HepG2 (cell line): ENCODE results near the gene CYSRT1. TPM values are rescaled to one million over a fixed set of nuclear protein-coding genes. Genes with fewer than 3 reads are reported as not detected.

Source experiments
- AKNA ChIP-seq: sonication (generic); formaldehyde crosslinking; IDR thresholded peaks from 2 replicates; pipeline ENCODE4 v1.4.0; 2020; ENCODE audit warnings: missing genetic modification reagents, borderline replicate concordance
- ARNT2 ChIP-seq: sonication (generic); formaldehyde crosslinking; IDR thresholded peaks from 2 replicates; pipeline ENCODE4 v1.8.0; 2022; ENCODE audit warnings: mild to moderate bottlenecking, low read depth, missing genetic modification reagents, moderate library complexity
- ARNTL ChIP-seq: sonication (generic); formaldehyde crosslinking; IDR thresholded peaks from 2 replicates; pipeline ENCODE4 v1.4.0; 2020; ENCODE audit warnings: mild to moderate bottlenecking, missing genetic modification reagents
- MED13 ChIP-seq: sonication (generic); formaldehyde crosslinking; IDR thresholded peaks from 2 replicates; pipeline ENCODE4 v1.5.0; 2020; ENCODE audit warnings: missing genetic modification reagents
- MTA1 ChIP-seq: sonication (generic); formaldehyde crosslinking; IDR thresholded peaks from 2 replicates; pipeline ENCODE4 v1.4.0; 2020; ENCODE audit warnings: missing genetic modification reagents, mild to moderate bottlenecking, borderline replicate concordance
- MXD1 ChIP-seq: sonication (generic); formaldehyde crosslinking; IDR thresholded peaks from 2 replicates; pipeline ENCODE4 v1.4.0; 2020; ENCODE audit warnings: mild to moderate bottlenecking, missing genetic modification reagents
- PAX8 ChIP-seq: sonication (generic); formaldehyde crosslinking; IDR thresholded peaks from 2 replicates; pipeline ENCODE4 v1.8.0; 2022; ENCODE audit warnings: mild to moderate bottlenecking, missing genetic modification reagents, borderline replicate concordance
- PAXIP1 ChIP-seq: sonication (generic); formaldehyde crosslinking; conservative IDR thresholded peaks from 2 replicates; pipeline ENCODE4 v1.4.0; 2020; ENCODE audit warnings: mild to moderate bottlenecking, missing genetic modification reagents, moderate library complexity
- ZNF296 ChIP-seq: sonication (generic); formaldehyde crosslinking; conservative IDR thresholded peaks from 2 replicates; pipeline ENCODE4 v1.5.0; 2020; ENCODE audit warnings: mild to moderate bottlenecking, missing genetic modification reagents
- ZNF446 ChIP-seq: sonication (generic); formaldehyde crosslinking; IDR thresholded peaks from 2 replicates; pipeline ENCODE4 v1.5.0; 2020; ENCODE audit warnings: mild to moderate bottlenecking, missing genetic modification reagents
- ZNF530 ChIP-seq: sonication (generic); formaldehyde crosslinking; IDR thresholded peaks from 2 replicates; pipeline ENCODE4 v1.5.0; 2020; ENCODE audit warnings: low read depth, mild to moderate bottlenecking, missing genetic modification reagents
- ZNF570 ChIP-seq: sonication (generic); formaldehyde crosslinking; IDR thresholded peaks from 2 replicates; pipeline ENCODE4 v1.4.0; 2020; ENCODE audit warnings: mild to moderate bottlenecking, missing genetic modification reagents, borderline replicate concordance
- polyA plus RNA-seq, 8 experiments: library from polyadenylated mRNA; depleted of rRNA in 3 of 8; stranded (reverse) in 7 of 8; unstranded in 1 of 8; fragments of >200 nt; fragmentation: Illumina TruSeq in 4 of 8; extraction: Trizol in 4 of 8; gene quantifications; 2 replicates each; pipeline versions ENCODE4 v1.2.1 to v1.2.3, GENCODE V29; 2011 to 2016; ENCODE audit warnings: low read depth in 4 of 8, missing spikeins in 1 of 8, mixed read lengths in 1 of 8; ENCODE audit not compliant: insufficient read depth in 1 of 8
- total RNA-seq, 5 experiments: library from RNA; depleted of rRNA; stranded (reverse); fragments of >200 nt; fragmentation: Illumina TruSeq; extraction: Trizol; gene quantifications; 2 replicates each; pipeline ENCODE4 v1.2.3, GENCODE V29; 2016; ENCODE audit warnings: low read depth in 1 of 5
- TF ChIP-seq, protein P1 (sequence below): IDR thresholded peaks from 2 replicates; pipeline ENCODE4 v1.6.1; 2012; ENCODE audit warnings: low read length, improper control_type of control experiment
- TF ChIP-seq, protein P2 (sequence below): IDR thresholded peaks from 2 replicates; pipeline ENCODE4 v1.6.1; 2016

Gene CYSRT1
- total and polyA plus RNA-seq, 2 of the 13 experiments (the other 11 are each of a cell fraction or from before 2014, with no cell fraction given) = 1.5 to 2.1 TPM

DNA sequence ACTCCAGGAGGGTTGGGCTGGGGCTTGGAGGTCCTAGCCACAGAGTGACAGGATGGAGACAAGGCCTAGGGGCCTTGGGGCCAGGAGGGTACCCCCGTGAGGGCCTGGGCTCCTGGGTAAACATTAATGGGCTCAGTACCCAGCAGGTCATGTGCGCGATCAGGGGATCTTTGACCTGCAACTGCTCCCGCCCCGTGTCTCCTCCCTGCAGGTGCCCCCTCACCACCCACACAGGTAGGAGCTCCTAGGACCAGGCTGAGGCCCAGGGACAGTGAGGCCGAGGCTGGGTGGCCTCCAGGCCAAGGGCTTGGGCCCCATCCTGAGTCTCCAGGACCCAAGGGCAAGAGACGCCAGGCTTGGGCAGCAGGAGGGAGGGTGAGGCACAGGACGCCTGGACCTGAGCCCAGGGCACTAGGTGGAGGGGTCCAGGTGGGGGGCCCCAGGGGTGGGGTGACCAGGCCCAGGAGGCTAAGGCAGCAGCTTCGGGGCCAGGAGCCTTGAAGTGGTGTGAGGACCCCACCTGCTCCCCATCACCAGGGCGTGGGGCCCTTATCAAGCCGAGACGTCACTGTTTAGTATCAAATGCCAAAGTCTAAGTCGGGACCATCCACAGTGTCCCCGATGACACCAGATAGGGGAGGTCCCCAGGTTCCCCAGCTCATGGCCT is 5.9 kb downstream of the CYSRT1 start, which contains the start of gene SLC34A3 (continued):
- TF ChIP-seq AKNA (CRISPR knock-in tag) = no peak
- no peak for TF ChIP-seq ARNTL (CRISPR knock-in tag)
- TF ChIP-seq, protein P1, sequence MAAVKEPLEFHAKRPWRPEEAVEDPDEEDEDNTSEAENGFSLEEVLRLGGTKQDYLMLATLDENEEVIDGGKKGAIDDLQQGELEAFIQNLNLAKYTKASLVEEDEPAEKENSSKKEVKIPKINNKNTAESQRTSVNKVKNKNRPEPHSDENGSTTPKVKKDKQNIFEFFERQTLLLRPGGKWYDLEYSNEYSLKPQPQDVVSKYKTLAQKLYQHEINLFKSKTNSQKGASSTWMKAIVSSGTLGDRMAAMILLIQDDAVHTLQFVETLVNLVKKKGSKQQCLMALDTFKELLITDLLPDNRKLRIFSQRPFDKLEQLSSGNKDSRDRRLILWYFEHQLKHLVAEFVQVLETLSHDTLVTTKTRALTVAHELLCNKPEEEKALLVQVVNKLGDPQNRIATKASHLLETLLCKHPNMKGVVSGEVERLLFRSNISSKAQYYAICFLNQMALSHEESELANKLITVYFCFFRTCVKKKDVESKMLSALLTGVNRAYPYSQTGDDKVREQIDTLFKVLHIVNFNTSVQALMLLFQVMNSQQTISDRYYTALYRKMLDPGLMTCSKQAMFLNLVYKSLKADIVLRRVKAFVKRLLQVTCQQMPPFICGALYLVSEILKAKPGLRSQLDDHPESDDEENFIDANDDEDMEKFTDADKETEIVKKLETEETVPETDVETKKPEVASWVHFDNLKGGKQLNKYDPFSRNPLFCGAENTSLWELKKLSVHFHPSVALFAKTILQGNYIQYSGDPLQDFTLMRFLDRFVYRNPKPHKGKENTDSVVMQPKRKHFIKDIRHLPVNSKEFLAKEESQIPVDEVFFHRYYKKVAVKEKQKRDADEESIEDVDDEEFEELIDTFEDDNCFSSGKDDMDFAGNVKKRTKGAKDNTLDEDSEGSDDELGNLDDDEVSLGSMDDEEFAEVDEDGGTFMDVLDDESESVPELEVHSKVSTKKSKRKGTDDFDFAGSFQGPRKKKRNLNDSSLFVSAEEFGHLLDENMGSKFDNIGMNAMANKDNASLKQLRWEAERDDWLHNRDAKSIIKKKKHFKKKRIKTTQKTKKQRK = no peak
- no peak for TF ChIP-seq ZNF296 (CRISPR knock-in tag)
- TF ChIP-seq MXD1 = no peak
- 0 out of 2 replicates have a peak, but pooled peaks have one; percentile 2 for TF ChIP-seq ARNT2 (CRISPR knock-in tag)
- 0 out of 2 replicates have a peak, but pooled peaks have one; percentile 22 for TF ChIP-seq MTA1 (CRISPR knock-in tag)
- no peak for TF ChIP-seq ZNF446 (CRISPR knock-in tag)
- no peak for TF ChIP-seq ZNF530
- TF ChIP-seq PAXIP1 (CRISPR knock-in tag) = peak; percentile 7; the same call in 1 of the 2 replicates
- TF ChIP-seq, protein P2, sequence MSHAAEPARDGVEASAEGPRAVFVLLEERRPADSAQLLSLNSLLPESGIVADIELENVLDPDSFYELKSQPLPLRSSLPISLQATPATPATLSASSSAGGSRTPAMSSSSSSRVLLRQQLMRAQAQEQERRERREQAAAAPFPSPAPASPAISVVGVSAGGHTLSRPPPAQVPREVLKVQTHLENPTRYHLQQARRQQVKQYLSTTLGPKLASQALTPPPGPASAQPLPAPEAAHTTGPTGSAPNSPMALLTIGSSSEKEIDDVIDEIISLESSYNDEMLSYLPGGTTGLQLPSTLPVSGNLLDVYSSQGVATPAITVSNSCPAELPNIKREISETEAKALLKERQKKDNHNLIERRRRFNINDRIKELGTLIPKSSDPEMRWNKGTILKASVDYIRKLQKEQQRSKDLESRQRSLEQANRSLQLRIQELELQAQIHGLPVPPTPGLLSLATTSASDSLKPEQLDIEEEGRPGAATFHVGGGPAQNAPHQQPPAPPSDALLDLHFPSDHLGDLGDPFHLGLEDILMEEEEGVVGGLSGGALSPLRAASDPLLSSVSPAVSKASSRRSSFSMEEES (CRISPR knock-in tag) = peak; percentile 39; the same call in 1 of the 2 replicates
- no peak for TF ChIP-seq MED13
- no peak for TF ChIP-seq ZNF570 (CRISPR knock-in tag)
- TF ChIP-seq PAX8 (CRISPR knock-in tag) = 0 out of 2 replicates have a peak, but pooled peaks have one; percentile 10
